ENCODE results near the gene ACP3.

The ACP3 gene

GRCh38 chr3:132342610-132343009 lies 25.4 kb downstream of the ACP3 start:
- Mint-ChIP-seq H3K4me1 (peaks cover 5% of the 10 kb centered on the region), H3K27me3 (peaks cover 9% of the 10 kb centered on the region), H3K9me3 (no peaks in the 10 kb centered on the region), H3K27ac (no peak overlapping the region), H3K4me3 (no peak overlapping the region), H3K36me3 (no peaks in the 10 kb centered on the region)
- no peak for ATAC-seq

- H3K27me3 Mint-ChIP-seq: peaks cover 9% of the 10 kb centered on the region
- H3K4me1 Mint-ChIP-seq: peaks cover 5% of the 10 kb centered on the region
- H3K27ac Mint-ChIP-seq: no peak overlapping the region
- peak; percentile 57 for ATAC-seq
- H3K4me3 Mint-ChIP-seq: no peak overlapping the region
- H3K9me3 Mint-ChIP-seq: no peaks in the 10 kb centered on the region
- H3K36me3 Mint-ChIP-seq: no peaks in the 10 kb centered on the region
These were observed 25.9 kb downstream of the ACP3 start for GRCh38 chr3:132343018-132343612.

DNA sequence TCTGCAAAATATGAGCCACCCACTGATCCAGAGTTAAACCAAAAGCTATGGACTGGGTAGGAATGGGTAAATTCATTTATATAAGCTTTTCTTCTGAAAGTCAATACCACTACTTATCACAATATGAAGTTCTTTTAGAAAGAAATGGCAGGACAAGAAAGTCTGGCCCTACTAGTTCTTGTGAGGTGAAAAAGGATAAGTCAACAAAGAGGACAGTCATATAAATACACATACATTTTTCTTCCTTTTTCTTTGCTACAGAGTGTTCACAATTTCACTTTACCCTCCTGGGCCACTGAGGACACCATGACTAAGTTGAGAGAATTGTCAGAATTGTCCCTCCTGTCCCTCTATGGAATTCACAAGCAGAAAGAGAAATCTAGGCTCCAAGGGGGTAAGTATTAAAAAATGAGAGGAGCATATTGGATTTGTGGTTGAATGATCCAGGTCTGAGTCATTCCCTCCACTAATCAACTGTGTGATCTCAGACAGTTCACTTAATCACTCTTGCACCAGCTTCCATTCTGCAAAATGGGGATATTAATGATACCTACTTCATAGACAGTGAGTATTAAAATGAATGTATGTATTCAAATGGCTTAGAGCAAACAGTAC lies 27.6 kb downstream of the ACP3 start:
- H3K4me3 Mint-ChIP-seq: no peak overlapping the region
- peaks cover 5% of the 10 kb centered on the region for H3K4me1 Mint-ChIP-seq
- H3K36me3 Mint-ChIP-seq: no peaks in the 10 kb centered on the region
- H3K9me3 Mint-ChIP-seq: no peaks in the 10 kb centered on the region
- no peak for ATAC-seq
- peaks cover 9% of the 10 kb centered on the region for H3K27me3 Mint-ChIP-seq
- no peak overlapping the region for H3K27ac Mint-ChIP-seq

DNA sequence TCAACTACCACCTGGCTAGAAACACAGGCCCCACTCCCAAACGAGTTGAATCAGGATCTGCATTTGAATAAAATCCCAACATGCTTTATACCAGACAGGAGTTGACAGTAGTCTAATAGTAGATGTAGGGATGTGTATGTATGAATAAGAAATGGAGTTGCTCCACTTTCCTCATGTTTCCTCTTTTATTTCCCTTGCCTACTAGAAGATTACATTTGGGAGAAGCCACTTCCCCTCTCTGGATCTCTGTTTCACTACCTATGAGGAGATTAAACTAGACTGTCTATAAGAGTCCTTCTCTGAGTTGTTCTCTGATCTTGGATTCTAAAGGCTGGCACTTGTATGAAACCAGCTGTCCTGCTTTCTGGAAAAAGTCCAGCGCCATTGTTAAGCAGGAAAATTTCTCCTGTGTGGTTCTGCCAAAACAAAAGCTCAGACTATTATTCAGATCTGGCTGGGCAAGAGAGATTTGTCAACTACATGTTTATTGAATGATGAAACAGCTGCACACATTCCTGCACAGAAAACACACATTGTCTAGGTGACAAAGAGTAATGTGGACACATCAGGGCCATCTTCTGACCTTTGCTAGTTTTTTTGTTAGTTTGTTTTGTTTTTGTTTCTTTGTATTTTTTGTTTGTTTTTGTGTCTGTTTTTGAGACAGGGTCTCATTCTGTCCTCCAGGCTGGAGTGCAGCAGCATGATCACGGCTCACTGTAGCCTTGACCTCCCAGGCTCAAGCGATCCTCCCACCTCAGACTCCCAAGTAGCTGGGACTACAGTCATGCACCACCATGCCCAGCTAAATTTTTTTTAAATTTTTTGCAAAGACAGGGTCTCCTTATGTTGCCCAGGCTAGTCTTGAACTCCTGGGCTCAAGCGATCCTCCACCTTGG lies 29.9 kb downstream of the ACP3 start:
- H3K27ac Mint-ChIP-seq: no peak overlapping the region
- peaks cover 9% of the 10 kb centered on the region for H3K27me3 Mint-ChIP-seq
- H3K4me3 Mint-ChIP-seq: no peak overlapping the region
- no peaks in the 10 kb centered on the region for H3K36me3 Mint-ChIP-seq
- no peak for ATAC-seq
- peaks cover 5% of the 10 kb centered on the region for H3K4me1 Mint-ChIP-seq
- no peaks in the 10 kb centered on the region for H3K9me3 Mint-ChIP-seq

DNA sequence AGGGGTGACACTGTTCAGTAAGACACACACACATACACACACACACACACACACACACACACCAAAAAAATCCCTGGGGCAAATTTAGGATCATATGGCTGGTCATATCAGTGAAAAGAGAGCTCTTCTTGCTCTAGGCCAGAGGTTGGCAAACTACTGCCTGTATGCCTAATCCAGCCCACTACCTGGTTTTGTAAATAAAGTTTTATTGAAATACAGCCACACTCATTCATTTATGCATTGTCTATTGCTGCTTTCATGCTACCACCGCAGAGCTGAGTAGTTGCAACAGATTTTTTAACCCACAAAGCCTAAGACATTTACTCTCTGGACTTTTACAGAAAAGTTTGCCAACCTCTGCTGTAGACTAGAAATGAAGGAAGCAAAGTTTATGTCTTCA lies 30.6 kb downstream of the ACP3 start:
- Mint-ChIP-seq H3K4me3 (no peak overlapping the region), H3K27ac (no peak overlapping the region), H3K36me3 (no peaks in the 10 kb centered on the region), H3K4me1 (peaks cover 7% of the 10 kb centered on the region), H3K9me3 (no peaks in the 10 kb centered on the region), H3K27me3 (peaks cover 9% of the 10 kb centered on the region)
- no peak for ATAC-seq

DNA sequence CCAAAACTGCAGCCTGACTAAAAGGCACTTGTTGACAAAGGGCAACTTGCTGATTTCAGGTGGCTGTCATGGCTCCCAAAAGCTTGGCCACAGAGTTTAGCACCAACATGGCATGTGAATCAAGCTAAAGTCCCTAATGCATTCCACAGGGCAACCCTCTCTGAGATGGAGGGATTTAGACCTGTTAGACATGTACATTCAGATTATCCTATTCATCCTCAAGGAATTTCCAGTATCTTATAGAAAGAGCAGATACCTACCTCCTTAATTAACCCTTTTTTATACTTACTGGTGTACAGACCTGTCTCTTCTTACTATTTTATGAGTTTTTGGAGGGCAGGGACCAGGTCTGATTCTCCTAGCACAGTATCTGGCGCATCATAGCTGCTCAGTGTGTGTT lies 31.3 kb downstream of the ACP3 start:
- Mint-ChIP-seq H3K4me3 (no peak overlapping the region), H3K36me3 (no peaks in the 10 kb centered on the region), H3K9me3 (no peaks in the 10 kb centered on the region), H3K27ac (no peak overlapping the region), H3K27me3 (peaks cover 4% of the 10 kb centered on the region), H3K4me1 (peaks cover 6% of the 10 kb centered on the region)
- no peak for ATAC-seq

GRCh38 chr3:132350814-132351213 lies 33.6 kb downstream of the ACP3 start:
- Mint-ChIP-seq H3K27me3 (no peaks in the 10 kb centered on the region), H3K27ac (no peak overlapping the region), H3K9me3 (no peaks in the 10 kb centered on the region), H3K4me3 (no peak overlapping the region), H3K4me1 (peaks cover 6% of the 10 kb centered on the region), H3K36me3 (no peaks in the 10 kb centered on the region)
- no peak for ATAC-seq

GRCh38 chr3:132351222-132351806 lies 34.1 kb downstream of the ACP3 start:
- H3K27me3 Mint-ChIP-seq: no peaks in the 10 kb centered on the region
- H3K4me1 Mint-ChIP-seq: peaks cover 6% of the 10 kb centered on the region
- H3K36me3 Mint-ChIP-seq: no peaks in the 10 kb centered on the region
- H3K9me3 Mint-ChIP-seq: no peaks in the 10 kb centered on the region
- no peak overlapping the region for H3K27ac Mint-ChIP-seq
- H3K4me3 Mint-ChIP-seq: no peak overlapping the region
- no peak for ATAC-seq

DNA sequence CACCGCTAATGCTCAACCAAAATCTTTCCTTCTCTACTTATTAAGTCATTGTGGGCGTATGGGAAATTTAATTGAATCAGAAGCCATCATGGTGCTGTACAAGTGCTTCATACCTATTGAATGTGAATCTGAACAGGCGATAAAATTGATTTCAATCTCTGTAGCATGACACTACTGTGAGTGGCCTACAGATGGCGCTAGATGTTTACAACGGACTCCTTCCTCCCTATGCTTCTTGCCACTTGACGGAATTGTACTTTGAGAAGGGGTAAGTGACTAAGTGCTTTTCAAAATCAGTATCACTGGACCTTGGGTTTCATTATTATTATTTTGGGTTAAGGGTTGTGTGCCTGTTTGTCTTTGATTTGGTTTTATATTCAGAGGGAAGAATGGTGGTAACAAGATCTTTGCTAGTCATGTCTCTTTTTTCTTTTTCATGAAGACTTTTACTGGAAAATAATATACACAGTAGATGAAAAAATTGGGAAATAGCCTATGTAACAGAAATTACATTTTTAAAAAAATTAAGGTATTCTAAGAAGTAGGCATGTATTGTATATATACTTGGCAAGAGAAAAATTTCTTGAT lies 35.4 kb downstream of the ACP3 start:
- Mint-ChIP-seq H3K36me3 (no peaks in the 10 kb centered on the region), H3K9me3 (no peaks in the 10 kb centered on the region), H3K4me1 (peaks cover 6% of the 10 kb centered on the region), H3K4me3 (no peak overlapping the region), H3K27ac (no peak overlapping the region), H3K27me3 (no peaks in the 10 kb centered on the region)
- peak; percentile 47 for ATAC-seq

DNA sequence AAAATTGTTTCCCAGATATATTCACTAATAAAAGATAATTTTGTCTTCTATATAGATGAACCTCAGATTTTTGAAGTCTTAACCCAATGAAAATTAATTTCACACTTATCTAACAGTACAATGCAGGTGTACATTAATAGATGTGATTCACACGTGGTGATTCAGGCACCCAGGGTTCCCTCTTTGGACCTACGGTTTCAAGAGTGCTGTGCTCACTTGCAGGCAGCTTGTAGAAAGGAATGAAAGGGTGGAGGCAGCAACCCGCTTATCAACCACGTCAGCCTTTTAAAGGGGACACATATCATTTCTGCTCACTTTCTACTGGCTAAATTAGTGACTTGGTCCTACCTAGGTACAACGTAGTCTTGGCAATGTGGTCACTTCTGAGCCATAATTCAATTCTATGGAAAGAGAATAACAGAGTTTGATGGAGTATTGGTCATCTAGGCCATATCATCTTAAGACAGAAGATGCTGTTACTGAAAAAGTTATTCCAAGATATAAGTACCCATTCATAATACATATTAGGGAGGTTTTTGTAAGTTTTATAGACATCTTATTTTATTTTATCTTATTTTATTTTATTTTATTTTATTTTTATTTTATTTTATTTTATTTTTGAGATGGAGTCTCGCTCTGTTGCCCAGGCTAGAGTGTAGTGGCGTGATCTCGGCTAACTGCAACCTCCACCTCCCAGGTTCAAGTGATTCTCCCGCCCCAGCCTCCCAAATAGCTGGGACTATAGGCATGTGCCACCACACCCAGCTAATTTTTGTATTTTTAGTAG lies 37.9 kb downstream of the ACP3 start:
- Mint-ChIP-seq H3K4me3 (no peak overlapping the region), H3K9me3 (no peaks in the 10 kb centered on the region), H3K4me1 (peaks cover 6% of the 10 kb centered on the region), H3K36me3 (no peaks in the 10 kb centered on the region), H3K27me3 (no peaks in the 10 kb centered on the region), H3K27ac (no peak overlapping the region)
- no peak for ATAC-seq

- Mint-ChIP-seq H3K4me3 (no peak overlapping the region), H3K36me3 (no peaks in the 10 kb centered on the region), H3K4me1 (peaks cover 6% of the 10 kb centered on the region)
These were observed 39.4 kb downstream of the ACP3 start for GRCh38 chr3:132356568-132356967.

GRCh38 chr3:132360717-132361116 lies 43.5 kb downstream of the ACP3 start:
- Mint-ChIP-seq H3K27me3 (no peaks in the 10 kb centered on the region), H3K4me3 (no peak overlapping the region), H3K27ac (no peak overlapping the region), H3K9me3 (no peaks in the 10 kb centered on the region), H3K4me1 (no peaks in the 10 kb centered on the region), H3K36me3 (no peaks in the 10 kb centered on the region)
- ATAC-seq: no peak

More at GRCh38 chr3:132356568-132356967, 39.4 kb downstream of the ACP3 start:
- Mint-ChIP-seq H3K27me3 (no peaks in the 10 kb centered on the region), H3K27ac (no peak overlapping the region), H3K9me3 (no peaks in the 10 kb centered on the region)
- ATAC-seq: no peak

DNA sequence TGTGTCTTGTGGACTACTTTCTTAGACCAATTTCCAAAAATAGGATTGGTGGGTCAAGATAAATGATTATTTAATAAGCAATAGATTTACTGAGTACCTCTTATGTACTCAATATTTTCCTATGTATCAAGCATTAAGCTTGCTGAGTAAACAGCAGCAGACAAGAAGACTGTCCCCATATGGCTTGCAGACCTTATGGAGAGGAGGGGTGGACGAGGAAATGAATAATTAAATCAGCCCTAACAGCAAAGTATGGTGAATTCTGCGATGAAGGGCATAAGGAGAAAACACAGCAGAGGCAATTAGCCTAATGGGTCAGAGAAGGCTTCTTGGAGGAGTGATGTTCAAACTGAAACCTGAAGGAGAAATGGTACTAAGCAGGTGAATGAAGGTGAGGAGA lies 45.1 kb downstream of the ACP3 start:
- H3K9me3 Mint-ChIP-seq: no peaks in the 10 kb centered on the region
- H3K4me1 Mint-ChIP-seq: no peaks in the 10 kb centered on the region
- no peak for ATAC-seq
- no peaks in the 10 kb centered on the region for H3K27me3 Mint-ChIP-seq
- no peak overlapping the region for H3K4me3 Mint-ChIP-seq
- H3K36me3 Mint-ChIP-seq: no peaks in the 10 kb centered on the region
- H3K27ac Mint-ChIP-seq: no peak overlapping the region

GRCh38 chr3:132368515-132368914 lies 51.3 kb downstream of the ACP3 start:
- ATAC-seq: no peak
- Mint-ChIP-seq H3K9me3 (no peaks in the 10 kb centered on the region), H3K36me3 (no peaks in the 10 kb centered on the region), H3K4me3 (no peak overlapping the region), H3K27ac (no peak overlapping the region), H3K27me3 (no peaks in the 10 kb centered on the region), H3K4me1 (no peaks in the 10 kb centered on the region)
